Measurements from ENCODE around the gene RNF220.

- TF ChIP-seq FOS (IDR thresholded peaks at IDR 0.05; ENCODE audit: borderline replicate concordance, insufficient read depth, low read length) (no peak), CTCF (IDR thresholded peaks at IDR 0.05; ENCODE audit: extremely low read depth in 1 of 2, insufficient read depth in 1 of 2, low read depth in 1 of 2, low read length in 2 of 2) (no peak), POLR2A (IDR thresholded peaks at IDR 0.05; ENCODE audit: low read depth, low read length) (no peak), JUN (IDR thresholded peaks at IDR 0.05; ENCODE audit: borderline replicate concordance, insufficient read depth, insufficient read length, low read depth) (no peak)
Measured at GRCh38 chr1:44701141-44701573, 296.1 kb downstream of the RNF220 start.
